ENCODE measurements around the gene STAT3.
"Not testable (repeated sequence)": the region's sequence is repeated elsewhere in the genome, so short reads cannot be mapped to it uniquely, and the experiment has no call there.

STAT3 gene

GRCh38 chr17:42403150-42403549 lies 14.9 kb upstream of the STAT3 start:
- TF ChIP-seq POLR2A (IDR thresholded peaks at IDR 0.05; ENCODE audit: low read depth, low read length): no peak
- DNase-seq (ENCODE audit: insufficient read length, low spot score): no peak
- no peak for FAIRE-seq

GRCh38 chr17:42402117-42402516 lies 13.9 kb upstream of the STAT3 start:
- FAIRE-seq (no peak), DNase-seq (ENCODE audit: insufficient read length, low spot score) (no peak)
- TF ChIP-seq POLR2A (IDR thresholded peaks at IDR 0.05; ENCODE audit: low read depth, low read length): no peak

GRCh38 chr17:42400844-42401375 lies 12.7 kb upstream of the STAT3 start:
- FAIRE-seq: not testable (repeated sequence)

GRCh38 chr17:42399948-42400843 lies 12.0 kb upstream of the STAT3 start:
- FAIRE-seq (no peak), DNase-seq (ENCODE audit: insufficient read length, low spot score) (no peak)
- no peak for TF ChIP-seq POLR2A (IDR thresholded peaks at IDR 0.05; ENCODE audit: low read depth, low read length)

More at GRCh38 chr17:42400844-42401375, 12.7 kb upstream of the STAT3 start:
- not testable (repeated sequence) for DNase-seq (ENCODE audit: insufficient read length, low spot score)

GRCh38 chr17:42399121-42399520 lies 10.9 kb upstream of the STAT3 start:
- TF ChIP-seq POLR2A (IDR thresholded peaks at IDR 0.05; ENCODE audit: low read depth, low read length): no peak
- DNase-seq (ENCODE audit: insufficient read length, low spot score): no peak
- no peak for FAIRE-seq

GRCh38 chr17:42395601-42396000 lies 7.4 kb upstream of the STAT3 start:
- not testable (repeated sequence) for DNase-seq (ENCODE audit: insufficient read length, low spot score); FAIRE-seq

- FAIRE-seq (no peak), DNase-seq (ENCODE audit: insufficient read length, low spot score) (no peak)
Measured at GRCh38 chr17:42394838-42395237, 6.6 kb upstream of the STAT3 start.

GRCh38 chr17:42392692-42393415 lies 4.6 kb upstream of the STAT3 start:
- TF ChIP-seq POLR2A (IDR thresholded peaks at IDR 0.05; ENCODE audit: low read depth, low read length): no peak
- FAIRE-seq: no peak

More at GRCh38 chr17:42394838-42395237, 6.6 kb upstream of the STAT3 start:
- TF ChIP-seq POLR2A (IDR thresholded peaks at IDR 0.05; ENCODE audit: low read depth, low read length): no peak

GRCh38 chr17:42391439-42391838 lies 3.2 kb upstream of the STAT3 start:
- DNase-seq (ENCODE audit: insufficient read length, low spot score); FAIRE-seq: not testable (repeated sequence)

More at GRCh38 chr17:42392692-42393415, 4.6 kb upstream of the STAT3 start:
- no peak for DNase-seq (ENCODE audit: insufficient read length, low spot score)

- no peak for TF ChIP-seq POLR2A (IDR thresholded peaks at IDR 0.05; ENCODE audit: low read depth, low read length)
- DNase-seq (ENCODE audit: insufficient read length, low spot score) (no peak), FAIRE-seq (no peak)
Measured at GRCh38 chr17:42389899-42390298, 1.7 kb upstream of the STAT3 start.

GRCh38 chr17:42389135-42389417 lies 834 bp upstream of the STAT3 start:
- FAIRE-seq (no peak), DNase-seq (ENCODE audit: insufficient read length, low spot score) (no peak)
- TF ChIP-seq POLR2A (IDR thresholded peaks at IDR 0.05; ENCODE audit: low read depth, low read length): no peak

GRCh38 chr17:42387661-42388380 lies 421 bp downstream of the STAT3 start:
- FAIRE-seq: no peak
- peak; percentile 30; the same call in 1 of the 2 replicates for TF ChIP-seq POLR2A (IDR thresholded peaks at IDR 0.05; ENCODE audit: low read depth, low read length)
- DNase-seq (ENCODE audit: insufficient read length, low spot score): no peak

GRCh38 chr17:42386777-42387657 lies 1.2 kb downstream of the STAT3 start:
- no peak for DNase-seq (ENCODE audit: insufficient read length, low spot score)
- no peak for TF ChIP-seq POLR2A (IDR thresholded peaks at IDR 0.05; ENCODE audit: low read depth, low read length)
- no peak for FAIRE-seq

Data from H54 (cell line).